Activated naive CD4-positive, alpha-beta T cell treated with anti-CD3 and anti-CD28 coated beads, Interleukin-2, amount 50 U/mL, for 24 hours (primary cell): ENCODE measurements around the gene KCTD3.

Experiments used
- H3K27ac Mint-ChIP-seq: one replicate; pipeline ENCODE4 v1.8.0; 2021; ENCODE audit warnings: mild to moderate bottlenecking, mixed read lengths
- H3K27me3 Mint-ChIP-seq: one replicate; pipeline ENCODE4 v1.8.0; 2021; ENCODE audit warnings: mixed read lengths
- H3K36me3 Mint-ChIP-seq: one replicate; pipeline ENCODE4 v1.8.0; 2021; ENCODE audit warnings: mixed read lengths
- H3K4me1 Mint-ChIP-seq: one replicate; pipeline ENCODE4 v1.8.0; 2021; ENCODE audit warnings: mixed read lengths
- H3K4me3 Mint-ChIP-seq: one replicate; pipeline ENCODE4 v1.8.0; 2021; ENCODE audit warnings: mild to moderate bottlenecking, mixed read lengths
- H3K9me3 Mint-ChIP-seq: one replicate; pipeline ENCODE4 v1.8.0; 2021; ENCODE audit warnings: mixed read lengths

The KCTD3 gene

DNA sequence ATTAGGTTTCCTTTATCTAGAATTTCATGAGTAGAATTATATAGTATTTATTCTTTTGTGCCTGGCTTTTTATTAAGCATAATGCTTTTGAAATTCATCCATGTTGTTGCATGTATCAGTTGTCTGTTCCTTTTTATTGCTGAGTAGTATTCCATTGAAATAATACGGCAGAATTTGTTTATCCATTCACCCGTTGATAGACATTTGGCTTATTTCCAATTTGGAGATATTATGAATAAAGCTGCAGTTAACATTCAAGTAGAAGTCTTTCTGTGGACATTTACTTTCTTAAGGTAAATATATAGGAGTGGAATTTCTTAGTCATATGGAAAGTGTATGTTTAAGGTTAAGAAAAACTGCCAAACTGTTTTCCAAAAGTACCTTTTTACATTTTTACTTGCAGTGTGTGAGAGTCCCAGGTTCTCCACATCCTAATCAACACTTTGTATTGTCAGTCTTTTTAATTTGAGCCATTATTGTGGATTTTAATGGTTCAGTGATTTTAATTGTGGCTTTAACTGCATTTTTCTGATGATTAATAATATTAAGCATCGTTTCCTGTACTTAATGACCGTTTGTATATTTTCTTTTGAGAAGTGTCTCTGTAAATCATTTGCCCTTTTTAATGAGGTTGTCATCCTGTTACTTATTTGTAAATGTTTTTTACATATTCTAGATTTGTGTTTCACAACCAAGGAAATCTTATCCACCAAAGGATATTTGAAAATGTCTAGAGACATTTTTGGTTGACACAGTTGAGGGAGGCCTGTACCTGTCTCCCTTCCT is 22.7 kb downstream of the KCTD3 start:
- no peak overlapping the region for H3K4me3 Mint-ChIP-seq
- no peaks in the 10 kb centered on the region for H3K27me3 Mint-ChIP-seq
- no peak overlapping the region for H3K27ac Mint-ChIP-seq
- peaks cover 14% of the 10 kb centered on the region for H3K36me3 Mint-ChIP-seq
- no peaks in the 10 kb centered on the region for H3K4me1 Mint-ChIP-seq
- peaks cover 5% of the 10 kb centered on the region for H3K9me3 Mint-ChIP-seq

DNA sequence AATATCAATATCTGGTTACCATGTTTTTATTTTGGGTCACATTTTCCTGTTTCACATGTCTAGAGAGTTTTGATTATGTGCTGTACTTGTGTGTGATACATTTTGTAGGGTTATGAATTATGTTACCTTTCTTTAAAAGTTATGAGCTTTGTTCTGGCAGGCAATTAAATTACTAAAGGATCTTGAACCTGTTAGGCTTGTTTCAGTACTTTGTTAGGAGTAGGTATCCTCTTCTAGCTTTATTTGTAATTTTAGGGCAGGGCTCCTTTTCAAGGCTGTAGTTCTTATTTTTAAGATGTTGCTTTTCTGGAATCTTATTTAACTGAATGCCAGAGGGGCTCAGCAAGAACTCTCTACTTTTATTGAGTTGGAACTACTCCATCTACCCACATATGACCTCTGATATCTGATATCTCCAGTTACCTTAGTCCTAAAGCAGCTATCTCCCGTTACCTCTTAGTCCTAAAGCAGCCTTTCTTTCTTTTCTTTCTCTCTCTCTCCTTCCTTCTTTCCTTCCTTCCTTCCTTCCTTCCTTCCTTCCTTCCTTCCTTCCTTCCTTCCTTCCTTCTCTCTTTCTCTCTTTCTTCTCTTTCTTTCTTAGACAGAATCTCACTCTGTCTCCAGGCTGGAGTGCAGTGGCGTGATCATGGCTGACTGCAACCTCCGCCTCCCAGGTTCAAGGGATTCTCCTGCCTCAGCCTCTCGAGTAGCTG is 23.8 kb downstream of the KCTD3 start:
- Mint-ChIP-seq H3K36me3 (peaks cover 11% of the 10 kb centered on the region), H3K4me1 (no peaks in the 10 kb centered on the region), H3K4me3 (no peak overlapping the region), H3K9me3 (peaks cover 5% of the 10 kb centered on the region), H3K27ac (no peak overlapping the region), H3K27me3 (no peaks in the 10 kb centered on the region)

DNA sequence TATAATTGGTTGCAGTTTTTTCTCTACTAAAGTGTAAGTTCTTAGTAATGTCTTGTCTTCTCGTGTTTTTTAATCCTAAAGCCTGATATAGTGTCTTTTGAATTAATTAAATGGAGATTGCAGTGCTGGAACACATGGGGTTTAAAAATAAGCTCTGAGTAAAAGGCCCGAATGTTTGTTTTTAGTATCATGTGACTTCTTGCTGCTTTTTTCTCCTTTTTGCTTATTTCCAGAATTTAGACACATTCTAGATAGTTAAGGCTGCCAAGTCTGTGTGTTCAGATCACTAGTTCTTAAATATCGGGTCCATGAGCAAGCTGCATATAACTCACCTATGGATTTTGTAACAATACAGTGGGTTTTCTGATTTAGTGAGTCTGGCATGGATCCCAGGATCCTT is 27.5 kb downstream of the KCTD3 start:
- Mint-ChIP-seq H3K27me3 (no peaks in the 10 kb centered on the region), H3K4me3 (no peak overlapping the region), H3K36me3 (peaks cover 11% of the 10 kb centered on the region), H3K9me3 (peaks cover 5% of the 10 kb centered on the region), H3K4me1 (no peaks in the 10 kb centered on the region), H3K27ac (no peak overlapping the region)

DNA sequence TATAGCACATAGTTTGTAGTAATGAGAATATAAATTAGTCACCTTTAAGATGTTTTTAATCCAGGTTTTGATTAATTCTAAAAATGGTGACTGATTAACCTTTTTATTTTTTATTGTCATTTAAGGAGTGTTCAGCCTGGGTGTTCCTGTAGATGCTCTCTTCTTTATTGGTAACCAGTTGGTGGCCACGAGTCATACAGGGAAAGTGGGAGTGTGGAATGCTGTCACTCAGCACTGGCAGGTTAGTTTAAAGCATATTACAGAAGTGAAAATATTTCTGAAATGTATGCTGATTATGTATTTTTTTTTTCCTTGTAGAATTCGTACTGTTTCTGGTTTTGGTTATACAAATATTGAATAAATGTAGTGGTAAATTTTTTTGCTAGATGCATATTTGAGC is 28.1 kb downstream of the KCTD3 start:
- Mint-ChIP-seq H3K9me3 (peaks cover 3% of the 10 kb centered on the region), H3K4me1 (no peaks in the 10 kb centered on the region), H3K4me3 (no peak overlapping the region), H3K36me3 (peaks cover 11% of the 10 kb centered on the region), H3K27me3 (no peaks in the 10 kb centered on the region), H3K27ac (no peak overlapping the region)

DNA sequence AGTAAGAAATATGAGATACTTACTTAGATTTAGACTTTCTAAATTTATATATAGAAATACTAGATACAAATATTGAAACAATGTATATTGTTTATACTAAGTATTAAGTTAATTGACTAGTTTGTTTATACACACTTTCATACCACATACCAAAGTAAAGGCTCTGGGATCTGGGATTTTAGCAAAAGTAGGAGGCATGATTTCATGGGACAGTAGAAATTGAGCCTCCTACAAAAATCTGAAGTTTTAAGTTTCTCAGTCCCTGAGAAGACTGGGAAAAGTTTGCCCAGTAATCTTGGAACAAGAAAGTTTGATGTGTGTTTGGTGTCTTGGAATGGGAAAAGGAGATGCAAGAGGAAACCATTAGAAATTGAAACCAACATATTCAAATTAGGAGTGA is 30.9 kb downstream of the KCTD3 start:
- H3K36me3 Mint-ChIP-seq: peaks cover 5% of the 10 kb centered on the region
- H3K9me3 Mint-ChIP-seq: no peaks in the 10 kb centered on the region
- H3K27me3 Mint-ChIP-seq: no peaks in the 10 kb centered on the region
- H3K4me3 Mint-ChIP-seq: no peak overlapping the region
- no peaks in the 10 kb centered on the region for H3K4me1 Mint-ChIP-seq
- H3K27ac Mint-ChIP-seq: no peak overlapping the region

DNA sequence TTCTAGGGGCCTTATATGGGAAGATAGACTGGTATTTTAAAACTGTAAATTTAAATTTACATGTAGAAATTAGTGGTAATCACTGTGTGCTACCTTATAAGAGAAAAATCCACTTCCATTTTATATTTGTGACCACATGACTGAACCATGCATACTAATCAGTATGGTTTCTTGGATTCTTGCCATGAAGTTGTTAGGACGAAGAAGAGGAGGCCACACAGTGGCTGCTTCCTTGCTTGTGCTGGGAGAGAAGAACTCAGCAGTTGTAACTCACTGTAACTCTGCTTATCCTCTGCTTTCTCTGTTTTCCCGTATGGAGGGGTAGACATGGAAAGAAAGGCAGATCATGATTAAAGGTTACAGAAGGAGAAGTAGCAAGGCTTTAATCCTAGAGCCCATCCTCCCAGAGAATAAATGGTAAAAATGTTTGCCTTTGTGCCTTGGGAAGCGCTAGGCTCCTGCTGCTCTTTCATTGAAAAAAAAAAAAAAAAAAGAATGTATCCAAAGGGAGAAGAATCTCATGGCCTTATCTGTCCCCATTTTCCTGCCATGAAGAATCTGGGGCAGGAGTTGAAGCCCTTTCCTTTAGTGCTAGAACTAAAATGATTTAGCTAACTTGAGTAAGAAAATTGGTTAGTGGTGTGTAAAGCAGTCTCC is 32.4 kb downstream of the KCTD3 start:
- no peaks in the 10 kb centered on the region for H3K4me1 Mint-ChIP-seq
- H3K4me3 Mint-ChIP-seq: no peak overlapping the region
- H3K27ac Mint-ChIP-seq: no peak overlapping the region
- peaks cover 5% of the 10 kb centered on the region for H3K36me3 Mint-ChIP-seq
- no peaks in the 10 kb centered on the region for H3K9me3 Mint-ChIP-seq
- no peaks in the 10 kb centered on the region for H3K27me3 Mint-ChIP-seq

DNA sequence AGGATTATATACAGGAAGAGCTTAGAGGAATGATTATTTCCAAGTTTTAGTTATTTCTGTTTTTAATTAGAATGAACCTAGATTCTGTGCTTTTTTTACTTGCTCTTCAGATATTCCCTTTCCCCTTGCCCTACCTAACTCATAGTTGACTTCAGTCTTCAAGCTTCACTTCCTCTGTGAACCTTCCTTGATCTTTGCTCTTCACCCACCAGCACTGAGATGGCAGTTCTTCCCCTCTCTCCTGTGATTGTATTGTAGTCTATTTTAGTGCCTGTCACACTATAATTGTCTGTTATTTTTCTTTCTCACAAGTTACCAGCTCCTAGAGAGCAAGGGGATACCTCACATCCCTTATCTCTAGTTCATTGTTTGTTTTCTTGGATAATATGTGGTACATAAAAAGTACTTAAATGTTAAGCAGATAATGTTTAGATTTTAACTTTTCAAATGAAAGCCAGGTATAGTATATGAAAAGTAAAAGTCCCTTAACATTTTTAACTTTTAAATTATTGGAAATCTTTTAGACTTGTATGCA is 33.2 kb downstream of the KCTD3 start:
- H3K9me3 Mint-ChIP-seq: no peaks in the 10 kb centered on the region
- H3K27ac Mint-ChIP-seq: no peak overlapping the region
- H3K27me3 Mint-ChIP-seq: no peaks in the 10 kb centered on the region
- peaks cover 5% of the 10 kb centered on the region for H3K36me3 Mint-ChIP-seq
- no peaks in the 10 kb centered on the region for H3K4me1 Mint-ChIP-seq
- no peak overlapping the region for H3K4me3 Mint-ChIP-seq

DNA sequence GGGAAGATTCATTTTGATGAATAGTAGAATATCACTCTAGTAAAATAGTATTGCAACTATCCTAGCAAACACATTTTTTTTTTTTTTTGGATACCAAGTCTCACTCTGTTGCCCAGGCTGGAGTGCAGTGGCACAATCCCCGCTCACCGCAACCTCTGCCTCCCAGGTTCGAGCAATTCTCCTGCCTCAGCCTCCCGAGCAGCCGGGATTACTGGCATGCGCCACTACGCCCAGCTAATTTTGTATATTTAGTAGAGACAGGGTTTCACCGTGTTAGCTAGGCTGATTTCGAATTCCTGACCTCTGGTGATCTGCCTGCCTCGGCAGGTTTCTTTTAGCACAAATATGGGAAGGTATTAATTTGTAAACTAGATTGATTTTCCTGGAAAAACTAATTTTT is 33.8 kb downstream of the KCTD3 start:
- Mint-ChIP-seq H3K36me3 (peaks cover 5% of the 10 kb centered on the region), H3K4me3 (no peak overlapping the region), H3K27ac (no peak overlapping the region), H3K9me3 (no peaks in the 10 kb centered on the region), H3K27me3 (no peaks in the 10 kb centered on the region), H3K4me1 (no peaks in the 10 kb centered on the region)

DNA sequence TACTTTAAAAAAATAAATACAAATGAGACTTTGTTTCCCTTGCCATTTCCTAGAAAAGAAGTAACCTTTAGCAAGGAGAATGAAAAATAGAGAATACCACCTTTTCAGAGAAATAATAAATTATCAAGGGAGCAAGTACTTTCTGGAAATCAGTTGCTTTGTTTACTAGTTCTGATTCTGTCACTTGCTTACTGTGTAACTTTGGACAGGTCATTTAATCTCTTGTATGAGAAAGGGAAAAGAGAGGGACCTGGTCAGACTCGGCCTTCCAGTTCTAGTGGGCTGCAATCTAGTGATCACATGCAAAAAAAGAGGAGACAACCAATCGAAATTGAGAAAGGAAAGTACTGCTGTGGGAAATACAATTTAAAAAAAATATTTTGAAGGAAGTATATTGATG is 34.2 kb downstream of the KCTD3 start:
- H3K27ac Mint-ChIP-seq: no peak overlapping the region
- no peak overlapping the region for H3K4me3 Mint-ChIP-seq
- no peaks in the 10 kb centered on the region for H3K27me3 Mint-ChIP-seq
- peaks cover 3% of the 10 kb centered on the region for H3K36me3 Mint-ChIP-seq
- no peaks in the 10 kb centered on the region for H3K4me1 Mint-ChIP-seq
- H3K9me3 Mint-ChIP-seq: no peaks in the 10 kb centered on the region

DNA sequence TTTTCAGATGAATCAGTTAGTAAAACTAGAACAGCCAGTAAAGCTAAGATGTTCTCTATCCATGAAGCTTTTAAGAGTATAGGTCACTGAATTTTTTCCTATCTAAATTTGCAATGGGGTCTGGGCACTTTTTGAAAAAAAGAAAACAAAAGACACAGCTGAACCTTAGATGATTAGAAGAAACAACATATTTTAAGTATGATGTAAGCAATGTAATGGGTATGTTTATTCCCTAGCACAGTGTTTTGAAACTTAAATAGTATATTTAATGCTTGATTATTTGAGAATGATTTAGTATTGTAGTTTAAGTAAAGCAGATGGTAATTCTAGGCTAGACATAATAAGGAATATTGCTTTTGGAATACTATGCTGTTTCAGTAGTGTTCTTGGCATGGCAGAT is 36.2 kb downstream of the KCTD3 start:
- Mint-ChIP-seq H3K9me3 (no peaks in the 10 kb centered on the region), H3K4me3 (no peak overlapping the region), H3K27ac (no peak overlapping the region), H3K36me3 (no peaks in the 10 kb centered on the region), H3K27me3 (no peaks in the 10 kb centered on the region), H3K4me1 (no peaks in the 10 kb centered on the region)

DNA sequence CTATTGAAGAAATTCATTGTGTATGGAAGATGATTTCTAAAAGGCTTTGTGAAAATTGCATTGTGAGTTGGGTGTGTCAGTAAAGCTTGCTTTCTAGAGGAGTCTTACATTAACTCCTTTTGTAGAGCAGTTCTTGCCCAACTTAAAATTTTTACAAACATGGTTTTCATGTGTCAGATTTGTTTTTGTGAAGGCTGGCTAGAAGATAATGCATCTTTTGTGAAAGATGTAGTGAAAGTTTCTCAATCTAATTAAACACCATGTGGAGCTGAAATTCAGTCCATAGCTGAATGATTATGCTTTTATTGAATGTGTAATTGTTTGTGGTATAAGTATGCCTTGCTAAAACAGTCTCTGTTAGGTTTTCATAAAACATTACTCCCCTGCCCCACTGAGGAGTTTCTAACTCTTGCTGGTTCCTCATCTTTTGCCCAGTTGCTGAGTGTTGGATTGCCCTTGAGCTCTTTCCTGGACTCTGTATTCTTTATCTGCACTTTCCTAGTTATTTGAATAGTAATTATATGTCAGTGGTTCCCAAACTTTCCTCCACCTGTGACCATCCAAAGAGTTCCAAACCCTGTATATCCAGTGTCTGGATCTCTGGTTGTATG is 38.0 kb downstream of the KCTD3 start:
- H3K9me3 Mint-ChIP-seq: no peaks in the 10 kb centered on the region
- H3K27me3 Mint-ChIP-seq: no peaks in the 10 kb centered on the region
- no peaks in the 10 kb centered on the region for H3K4me1 Mint-ChIP-seq
- H3K36me3 Mint-ChIP-seq: peaks cover 2% of the 10 kb centered on the region
- H3K27ac Mint-ChIP-seq: no peak overlapping the region
- H3K4me3 Mint-ChIP-seq: no peak overlapping the region

DNA sequence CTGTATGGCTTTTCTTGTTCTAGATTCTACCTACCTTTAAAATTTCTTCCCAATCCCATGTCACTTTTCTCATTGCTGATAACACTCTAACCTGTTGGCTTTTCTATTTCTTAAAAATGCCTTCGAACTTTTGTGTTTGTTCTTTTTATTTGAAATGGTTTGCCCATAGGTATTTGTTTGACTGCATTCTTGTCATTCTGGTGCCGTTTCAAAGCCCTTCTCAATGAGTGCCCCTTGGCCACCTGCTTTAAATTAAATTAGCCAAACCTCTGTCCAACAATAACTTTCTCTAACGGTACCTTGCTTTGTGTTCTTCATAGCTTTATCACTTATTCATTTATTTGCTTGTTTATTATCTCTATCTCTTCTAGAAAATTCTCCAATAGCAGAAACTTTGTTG is 38.9 kb downstream of the KCTD3 start:
- no peak overlapping the region for H3K4me3 Mint-ChIP-seq
- H3K36me3 Mint-ChIP-seq: peaks cover 2% of the 10 kb centered on the region
- no peaks in the 10 kb centered on the region for H3K4me1 Mint-ChIP-seq
- no peaks in the 10 kb centered on the region for H3K9me3 Mint-ChIP-seq
- H3K27me3 Mint-ChIP-seq: no peaks in the 10 kb centered on the region
- no peak overlapping the region for H3K27ac Mint-ChIP-seq

DNA sequence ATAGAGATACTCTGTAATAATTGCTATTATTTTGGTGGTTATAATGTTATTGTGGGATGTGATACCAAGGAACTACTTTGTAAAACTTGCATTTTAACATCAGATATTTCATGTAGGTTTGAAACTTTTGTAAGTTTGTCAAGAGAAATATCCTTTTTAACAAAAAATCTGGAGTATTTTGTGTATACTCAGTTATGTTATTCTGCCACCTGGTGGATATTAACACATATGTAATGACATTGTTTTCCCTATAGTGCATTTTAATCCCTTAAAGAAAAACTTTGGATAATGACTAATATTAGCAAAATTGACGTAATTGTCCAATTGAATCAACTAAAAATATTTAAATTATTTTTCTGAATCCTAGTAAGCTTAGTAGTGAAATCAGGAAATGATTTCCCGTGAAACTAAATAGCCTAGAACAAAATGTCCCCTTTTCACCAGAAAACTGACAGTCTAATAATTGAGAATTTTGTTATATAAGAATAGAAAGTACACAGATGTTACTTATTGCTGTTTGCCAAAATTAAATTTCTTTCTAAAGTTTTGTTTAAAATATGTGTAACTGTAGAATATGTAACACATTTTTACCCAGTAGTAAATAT is 39.6 kb downstream of the KCTD3 start:
- H3K36me3 Mint-ChIP-seq: peaks cover 2% of the 10 kb centered on the region
- no peaks in the 10 kb centered on the region for H3K9me3 Mint-ChIP-seq
- H3K27me3 Mint-ChIP-seq: no peaks in the 10 kb centered on the region
- no peak overlapping the region for H3K4me3 Mint-ChIP-seq
- no peak overlapping the region for H3K27ac Mint-ChIP-seq
- no peaks in the 10 kb centered on the region for H3K4me1 Mint-ChIP-seq

DNA sequence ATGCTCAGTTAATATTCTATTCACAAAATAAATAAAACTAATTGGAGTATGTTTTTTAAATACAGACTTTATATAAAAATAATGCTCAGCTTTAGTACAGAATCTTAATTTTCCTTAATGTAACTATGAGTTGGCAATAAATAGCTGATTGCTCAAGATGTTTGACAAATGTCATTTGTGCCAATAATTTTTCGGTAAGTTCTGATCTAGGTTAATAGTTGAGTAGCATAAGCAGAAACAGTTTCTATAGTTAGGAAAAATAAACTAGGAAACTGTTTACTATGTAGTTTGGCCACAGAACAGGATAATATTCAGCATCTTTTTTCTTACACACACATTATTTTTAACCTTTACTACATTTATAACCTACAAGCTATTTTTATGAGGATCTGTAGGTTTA is 40.3 kb downstream of the KCTD3 start:
- no peak overlapping the region for H3K27ac Mint-ChIP-seq
- H3K9me3 Mint-ChIP-seq: no peaks in the 10 kb centered on the region
- H3K4me3 Mint-ChIP-seq: no peak overlapping the region
- H3K27me3 Mint-ChIP-seq: no peaks in the 10 kb centered on the region
- no peaks in the 10 kb centered on the region for H3K4me1 Mint-ChIP-seq
- peaks cover 4% of the 10 kb centered on the region for H3K36me3 Mint-ChIP-seq

DNA sequence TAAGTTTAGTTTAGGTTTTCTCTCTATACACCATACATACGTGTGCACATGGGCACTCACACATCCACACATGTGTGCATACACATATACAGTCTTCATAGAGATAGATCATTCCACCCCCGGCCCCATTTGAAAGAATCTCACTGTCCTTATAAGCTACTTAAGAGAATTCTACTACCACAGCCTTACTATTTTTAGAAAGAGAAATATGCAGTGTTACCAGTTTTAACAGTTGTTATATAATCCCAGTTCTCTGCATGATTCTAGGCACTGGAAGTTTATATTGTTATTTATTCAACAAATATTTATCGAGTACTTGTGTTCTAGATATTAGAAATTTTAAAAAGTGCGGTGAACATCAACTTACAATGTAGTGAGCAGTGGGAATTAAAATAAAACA is 41.5 kb downstream of the KCTD3 start:
- no peak overlapping the region for H3K27ac Mint-ChIP-seq
- no peak overlapping the region for H3K4me3 Mint-ChIP-seq
- no peaks in the 10 kb centered on the region for H3K27me3 Mint-ChIP-seq
- no peaks in the 10 kb centered on the region for H3K9me3 Mint-ChIP-seq
- peaks cover 12% of the 10 kb centered on the region for H3K36me3 Mint-ChIP-seq
- H3K4me1 Mint-ChIP-seq: no peaks in the 10 kb centered on the region
